Measurements from ENCODE around the gene CRYBB1.

GRCh38 chr22:26584010-26584409, 33.8 kb downstream of the CRYBB1 start:
- TF ChIP-seq, protein P1, sequence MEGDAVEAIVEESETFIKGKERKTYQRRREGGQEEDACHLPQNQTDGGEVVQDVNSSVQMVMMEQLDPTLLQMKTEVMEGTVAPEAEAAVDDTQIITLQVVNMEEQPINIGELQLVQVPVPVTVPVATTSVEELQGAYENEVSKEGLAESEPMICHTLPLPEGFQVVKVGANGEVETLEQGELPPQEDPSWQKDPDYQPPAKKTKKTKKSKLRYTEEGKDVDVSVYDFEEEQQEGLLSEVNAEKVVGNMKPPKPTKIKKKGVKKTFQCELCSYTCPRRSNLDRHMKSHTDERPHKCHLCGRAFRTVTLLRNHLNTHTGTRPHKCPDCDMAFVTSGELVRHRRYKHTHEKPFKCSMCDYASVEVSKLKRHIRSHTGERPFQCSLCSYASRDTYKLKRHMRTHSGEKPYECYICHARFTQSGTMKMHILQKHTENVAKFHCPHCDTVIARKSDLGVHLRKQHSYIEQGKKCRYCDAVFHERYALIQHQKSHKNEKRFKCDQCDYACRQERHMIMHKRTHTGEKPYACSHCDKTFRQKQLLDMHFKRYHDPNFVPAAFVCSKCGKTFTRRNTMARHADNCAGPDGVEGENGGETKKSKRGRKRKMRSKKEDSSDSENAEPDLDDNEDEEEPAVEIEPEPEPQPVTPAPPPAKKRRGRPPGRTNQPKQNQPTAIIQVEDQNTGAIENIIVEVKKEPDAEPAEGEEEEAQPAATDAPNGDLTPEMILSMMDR (IDR thresholded peaks at IDR 0.05; ENCODE audit: low read depth, low read length) = no peak
- no peak for TF ChIP-seq EZH2phosphoT487 (IDR thresholded peaks at IDR 0.05; ENCODE audit: low read depth)
